ENCODE results near the gene EPGN.

EPGN gene, protein sequence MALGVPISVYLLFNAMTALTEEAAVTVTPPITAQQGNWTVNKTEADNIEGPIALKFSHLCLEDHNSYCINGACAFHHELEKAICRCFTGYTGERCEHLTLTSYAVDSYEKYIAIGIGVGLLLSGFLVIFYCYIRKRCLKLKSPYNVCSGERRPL

DNA sequence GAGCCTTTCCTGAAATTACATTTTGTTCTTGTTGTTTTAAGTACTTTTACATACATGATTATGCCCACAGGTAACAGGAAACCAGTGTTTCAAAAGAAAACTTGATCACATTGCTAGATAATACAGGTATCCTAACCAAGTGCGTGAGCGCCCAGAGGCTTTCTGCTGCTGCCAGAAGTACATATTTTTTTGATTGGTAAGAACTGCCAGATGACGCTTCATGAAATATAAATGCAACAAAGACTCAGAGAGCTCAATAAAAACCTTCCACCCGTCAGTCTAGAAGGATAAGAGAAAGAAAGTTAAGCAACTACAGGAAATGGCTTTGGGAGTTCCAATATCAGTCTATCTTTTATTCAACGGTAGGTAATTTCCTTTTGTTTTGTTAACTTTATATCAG lies at the start of gene EPGN:
Gene EPGN (plus strand): TSS at position 256 of the 400 bp plus-strand sequence. CDS start 64 bp downstream, at position 320.
- in situ Hi-C loops (cut with MboI; ENCODE audit: low sequenced_read_pairs): no loop called here

DNA sequence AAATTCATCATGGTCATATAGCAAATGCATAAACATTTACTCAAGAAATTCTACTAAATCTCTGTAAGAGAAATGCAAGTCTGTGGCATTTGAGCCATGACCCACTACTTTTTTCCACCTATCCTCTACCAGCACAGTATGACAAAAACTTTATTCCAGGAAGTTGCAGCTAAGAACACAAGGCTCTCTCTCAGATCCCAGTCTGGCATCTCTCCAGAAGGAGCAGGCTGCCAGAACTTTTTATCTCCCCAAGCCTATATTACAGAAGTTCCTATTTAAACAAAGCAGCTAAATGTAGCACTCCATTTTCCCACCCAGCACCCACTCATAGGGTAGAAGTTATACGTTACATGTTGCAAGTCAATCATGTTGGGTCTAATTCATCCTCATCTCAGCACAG lies 49.3 kb upstream of the EPGN start:
- in situ Hi-C loops (cut with MboI; ENCODE audit: low sequenced_read_pairs): no loop called here

DNA sequence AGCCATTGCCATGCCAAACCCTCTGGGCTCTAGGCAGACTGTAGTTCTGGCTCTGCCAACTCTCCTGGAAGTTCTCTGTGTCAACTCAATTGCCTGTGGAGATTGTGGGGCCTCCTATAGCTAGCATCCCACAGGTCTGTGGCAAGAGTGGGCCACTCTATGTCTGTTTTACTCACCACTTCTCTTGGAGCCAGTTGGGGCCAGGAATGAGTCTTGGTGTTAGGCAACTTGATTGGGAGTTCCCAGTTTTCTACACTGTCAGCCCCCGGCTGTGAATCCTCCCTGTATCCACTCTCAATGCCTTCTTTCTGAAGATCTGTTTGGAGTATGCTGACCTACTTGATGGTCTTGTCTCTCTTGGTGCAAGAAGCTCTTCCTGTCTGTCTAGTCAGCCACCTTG lies 48.2 kb upstream of the EPGN start:
- in situ Hi-C loops (cut with MboI; ENCODE audit: low sequenced_read_pairs): no loop called here

DNA sequence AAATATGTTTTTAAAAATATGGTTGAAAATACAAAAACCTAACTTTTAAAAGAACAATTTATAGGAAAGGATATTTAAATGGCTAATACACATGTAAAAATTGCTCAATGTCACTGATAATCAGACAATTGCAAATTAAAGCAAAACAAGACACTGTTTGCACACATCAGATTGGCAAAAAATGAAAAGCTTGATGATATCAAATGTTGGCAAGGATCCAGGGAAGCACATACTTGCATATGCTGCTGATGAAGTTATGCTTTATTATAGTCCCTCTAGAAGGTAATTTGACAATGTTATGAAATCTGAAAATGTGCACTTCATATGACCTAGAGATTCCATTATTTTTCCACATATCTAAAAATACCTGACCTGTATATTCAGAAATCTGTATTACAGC lies 45.7 kb upstream of the EPGN start:
- in situ Hi-C loops (cut with MboI; ENCODE audit: low sequenced_read_pairs): no loop called here

DNA sequence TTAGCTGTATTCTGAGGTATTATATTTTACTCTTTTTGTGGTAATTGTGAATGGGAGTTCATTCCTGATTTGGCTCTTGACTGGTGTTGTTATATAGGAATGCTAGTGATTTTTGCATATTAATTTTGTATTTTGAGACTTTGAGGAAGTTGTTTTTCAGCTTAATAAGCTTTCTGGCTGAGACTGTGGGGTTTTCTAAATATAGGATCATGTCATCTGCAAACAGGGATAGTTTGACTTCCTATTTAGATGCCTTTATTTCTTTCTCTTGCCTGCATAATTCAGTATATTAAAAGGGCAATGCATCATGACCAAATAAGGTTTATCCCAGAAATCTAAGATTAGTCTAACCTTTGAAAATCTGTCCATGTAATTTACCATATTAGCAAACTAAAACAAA lies 44.7 kb upstream of the EPGN start:
- in situ Hi-C loops (cut with MboI; ENCODE audit: low sequenced_read_pairs): no loop called here

DNA sequence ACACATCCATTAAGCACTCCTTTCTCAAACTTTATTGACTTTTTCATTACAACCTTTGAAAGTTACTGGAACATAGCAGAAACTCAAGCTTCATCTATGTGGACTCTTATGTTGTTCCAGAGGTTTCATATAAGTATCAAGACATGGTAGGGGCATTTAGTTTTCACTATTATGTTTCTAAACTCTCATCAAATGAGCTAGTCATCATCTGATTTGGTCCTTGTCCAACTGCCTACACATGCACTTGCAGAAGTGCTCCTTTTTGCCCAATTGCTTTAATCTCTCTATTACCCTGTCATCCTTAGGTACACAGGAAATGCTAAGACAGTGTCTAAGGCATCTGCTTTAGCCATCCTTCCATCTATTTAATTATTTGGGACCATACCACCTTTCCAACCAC lies 42.2 kb upstream of the EPGN start:
- in situ Hi-C loops (cut with MboI; ENCODE audit: low sequenced_read_pairs): no loop called here

DNA sequence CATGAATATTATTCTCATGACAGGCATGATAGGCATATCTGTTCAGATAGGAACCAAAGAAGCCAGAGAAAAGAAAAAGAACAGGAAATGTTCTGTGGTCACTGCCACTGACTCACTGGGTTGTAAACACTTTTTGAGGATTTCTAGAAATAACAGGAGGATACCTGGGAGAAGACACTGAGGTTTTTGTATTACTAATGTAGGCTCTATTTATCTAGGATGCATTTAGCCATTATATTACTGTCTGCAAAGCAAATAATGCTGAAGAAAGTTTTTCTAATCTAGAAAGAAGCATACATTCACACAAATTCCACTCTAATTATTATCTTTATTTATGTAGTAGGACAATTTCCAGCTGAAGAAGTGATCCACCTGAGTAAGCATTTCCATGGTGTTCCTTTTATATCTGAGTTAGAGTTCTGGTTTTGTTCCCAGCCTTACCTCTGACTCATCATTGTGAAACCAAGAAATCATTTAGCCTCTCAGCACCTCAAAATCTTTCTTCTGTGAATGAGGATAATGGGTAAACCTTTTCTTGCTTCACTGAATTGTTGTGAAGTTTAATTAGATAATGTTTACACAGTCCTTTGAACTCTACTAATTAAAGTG lies 40.2 kb upstream of the EPGN start:
- in situ Hi-C loops (cut with MboI; ENCODE audit: low sequenced_read_pairs): no loop called here

DNA sequence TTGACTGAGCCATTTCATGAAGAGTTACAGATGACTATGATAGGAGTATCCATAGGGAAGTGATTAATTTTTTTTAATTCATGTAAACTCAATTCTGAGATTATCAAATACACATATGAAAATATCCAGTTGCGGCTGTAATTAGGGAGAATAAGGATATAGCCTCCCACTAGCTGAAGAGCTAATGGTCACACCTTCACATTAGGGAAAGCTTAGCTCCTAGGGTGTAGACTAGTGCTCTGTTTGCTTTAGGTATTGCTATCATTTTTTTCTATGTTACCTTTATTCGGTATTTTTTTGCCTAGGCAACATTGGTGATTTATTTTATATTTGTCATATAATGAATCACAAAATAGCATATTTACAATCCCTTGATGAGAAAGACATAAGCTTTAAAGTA lies 39.6 kb upstream of the EPGN start:
- in situ Hi-C loops (cut with MboI; ENCODE audit: low sequenced_read_pairs): no loop called here

DNA sequence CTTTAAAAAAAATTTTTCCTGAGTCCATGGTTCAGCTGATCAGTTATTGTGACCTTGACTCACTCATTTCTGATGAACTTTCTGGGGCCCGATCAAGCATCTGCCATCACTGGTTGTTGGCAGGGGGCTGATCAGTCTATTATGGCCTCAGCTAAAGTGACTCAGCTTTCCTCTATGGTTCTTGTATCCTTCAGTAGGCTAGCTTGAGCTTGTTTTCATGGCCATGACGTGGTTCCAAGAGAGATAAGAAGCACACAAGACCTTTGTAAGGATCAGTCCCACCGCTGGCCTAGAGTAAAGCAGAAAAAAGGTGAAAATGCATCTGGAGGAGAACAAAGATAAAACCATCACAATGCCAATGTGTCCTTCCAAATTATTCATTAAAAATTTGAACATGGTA lies 29.8 kb upstream of the EPGN start:
- in situ Hi-C loops (cut with MboI; ENCODE audit: low sequenced_read_pairs): no loop called here

DNA sequence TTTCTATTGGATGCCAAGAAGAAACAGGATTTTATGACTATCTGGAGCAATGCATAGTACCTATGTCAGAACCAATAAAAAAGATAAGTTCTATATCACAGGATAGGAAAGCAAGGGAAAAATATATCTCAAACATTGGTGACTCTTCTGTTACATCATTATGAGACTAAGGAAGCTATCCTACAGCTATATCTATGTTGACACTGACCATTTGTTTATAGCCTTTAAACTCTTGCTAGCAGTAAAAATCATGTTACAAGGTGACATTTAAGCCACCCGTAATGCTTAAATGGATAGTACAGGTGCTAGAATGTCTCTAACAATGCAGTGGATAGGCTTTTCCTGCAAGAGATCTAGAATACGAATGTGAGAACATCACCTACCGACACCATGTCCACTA lies 28.6 kb upstream of the EPGN start:
- in situ Hi-C loops (cut with MboI; ENCODE audit: low sequenced_read_pairs): no loop called here

DNA sequence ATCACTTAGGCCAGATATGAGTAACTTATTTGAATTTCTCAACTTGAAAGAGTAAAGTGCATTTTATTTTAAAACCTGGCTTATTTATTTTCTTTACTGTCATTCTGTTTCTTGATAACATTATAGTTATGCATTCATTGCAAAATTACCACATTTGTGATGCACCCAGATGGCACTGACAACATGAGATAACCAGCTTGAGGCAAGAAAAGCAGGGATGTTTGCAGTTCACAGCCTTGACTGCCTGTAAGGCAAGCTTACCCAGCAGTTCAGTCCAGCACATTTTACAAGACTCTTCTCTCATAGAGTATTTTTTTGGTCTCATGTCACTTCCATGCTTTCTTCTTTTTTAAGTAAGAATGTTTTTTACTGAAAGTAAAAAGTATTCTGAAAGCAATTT lies 25.3 kb upstream of the EPGN start:
- in situ Hi-C loops (cut with MboI; ENCODE audit: low sequenced_read_pairs): no loop called here

DNA sequence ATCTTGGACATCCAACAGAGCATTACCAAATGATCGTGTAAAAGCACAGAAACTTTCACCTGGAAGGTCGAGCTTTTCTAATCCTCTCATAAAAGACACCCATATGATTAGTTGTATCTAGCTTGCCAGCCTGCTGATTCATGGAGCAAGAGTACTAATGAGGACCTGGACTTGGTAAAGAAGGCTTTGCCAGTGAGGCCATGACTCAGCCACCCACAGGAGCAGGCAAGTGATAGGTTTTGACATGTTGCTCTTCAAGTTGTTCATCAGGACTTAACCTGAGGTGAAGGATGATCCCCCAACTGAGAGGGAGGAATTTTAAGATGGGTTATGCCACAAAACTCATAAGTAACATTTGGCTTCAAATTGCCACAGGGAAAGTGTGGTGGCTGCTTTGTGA lies 24.7 kb upstream of the EPGN start:
- in situ Hi-C loops (cut with MboI; ENCODE audit: low sequenced_read_pairs): no loop called here

DNA sequence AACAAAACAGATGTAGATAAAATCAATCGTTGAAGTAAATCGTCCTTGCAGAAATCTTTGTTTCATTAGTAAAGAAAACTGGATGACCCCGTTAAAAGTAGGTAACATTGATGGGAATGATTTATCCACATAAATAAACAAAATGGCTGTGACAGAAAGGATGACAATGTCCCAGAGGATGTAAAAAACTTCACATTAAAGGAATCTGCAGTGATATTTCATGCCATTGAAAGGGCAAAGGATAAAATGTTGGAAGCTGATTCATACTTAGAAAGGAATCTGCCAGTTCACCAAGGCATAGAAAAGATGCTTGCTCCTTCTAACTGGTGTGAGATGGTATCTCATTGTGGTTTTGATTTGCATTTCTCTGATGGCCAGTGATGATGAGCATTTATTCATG lies 24.2 kb upstream of the EPGN start:
- in situ Hi-C loops (cut with MboI; ENCODE audit: low sequenced_read_pairs): no loop called here

DNA sequence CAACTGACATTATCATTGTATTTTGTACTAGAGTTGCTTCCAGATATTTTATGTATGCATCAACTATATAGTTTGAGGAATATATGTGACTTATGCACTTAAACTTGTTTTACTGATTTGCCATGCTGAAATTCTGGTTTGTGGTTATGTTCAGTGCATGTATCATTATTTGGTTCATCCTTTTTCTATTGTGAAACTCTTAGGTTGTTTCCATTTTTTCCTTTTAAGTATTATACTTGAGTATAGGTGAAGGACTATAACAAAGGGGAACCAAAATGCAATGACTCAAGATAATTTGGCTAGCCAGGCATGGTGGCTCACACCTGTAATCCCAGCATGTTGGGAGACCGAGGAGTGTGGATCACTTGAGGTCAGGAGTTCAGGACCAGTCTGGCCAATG lies 21.1 kb upstream of the EPGN start:
- in situ Hi-C loops (cut with MboI; ENCODE audit: low sequenced_read_pairs): no loop called here

DNA sequence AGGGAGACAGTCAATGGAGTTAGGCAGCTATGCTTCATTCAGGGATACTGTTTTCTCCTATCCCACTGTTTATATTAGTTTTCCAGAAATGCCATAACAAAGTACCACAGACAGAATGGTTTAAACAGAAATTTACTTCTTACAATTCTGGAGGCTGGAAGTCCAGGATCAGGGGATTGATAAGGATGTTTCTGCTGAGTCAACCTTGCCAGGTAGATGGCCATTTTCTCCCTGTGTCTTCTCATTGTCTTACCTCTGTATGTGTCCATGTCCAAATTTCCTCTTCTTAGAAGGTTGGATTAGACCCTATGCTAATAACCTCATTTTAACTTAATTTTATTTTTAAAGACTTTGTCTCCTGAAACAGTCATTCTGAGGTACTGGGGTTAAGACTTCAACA lies 20.5 kb upstream of the EPGN start:
- in situ Hi-C loops (cut with MboI; ENCODE audit: low sequenced_read_pairs): no loop called here

DNA sequence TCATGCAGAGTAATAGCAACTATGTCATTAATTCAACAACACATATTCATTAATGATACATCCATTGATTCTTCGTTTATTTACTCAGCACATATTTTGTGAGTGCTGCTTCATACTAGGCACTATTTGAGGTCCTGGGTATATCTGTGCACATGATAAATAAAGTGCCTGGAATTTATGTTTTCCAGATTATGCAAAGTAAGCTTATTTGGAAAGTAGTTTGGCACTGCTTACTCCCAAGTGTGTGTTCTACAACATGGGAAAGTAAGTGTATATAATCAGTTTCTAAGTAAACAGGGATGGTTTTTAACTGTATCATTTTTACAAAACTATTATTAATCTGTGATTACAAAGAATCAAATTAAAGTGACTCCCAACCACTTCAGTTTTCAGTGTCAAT lies 16.8 kb upstream of the EPGN start:
- in situ Hi-C loops (cut with MboI; ENCODE audit: low sequenced_read_pairs): no loop called here

DNA sequence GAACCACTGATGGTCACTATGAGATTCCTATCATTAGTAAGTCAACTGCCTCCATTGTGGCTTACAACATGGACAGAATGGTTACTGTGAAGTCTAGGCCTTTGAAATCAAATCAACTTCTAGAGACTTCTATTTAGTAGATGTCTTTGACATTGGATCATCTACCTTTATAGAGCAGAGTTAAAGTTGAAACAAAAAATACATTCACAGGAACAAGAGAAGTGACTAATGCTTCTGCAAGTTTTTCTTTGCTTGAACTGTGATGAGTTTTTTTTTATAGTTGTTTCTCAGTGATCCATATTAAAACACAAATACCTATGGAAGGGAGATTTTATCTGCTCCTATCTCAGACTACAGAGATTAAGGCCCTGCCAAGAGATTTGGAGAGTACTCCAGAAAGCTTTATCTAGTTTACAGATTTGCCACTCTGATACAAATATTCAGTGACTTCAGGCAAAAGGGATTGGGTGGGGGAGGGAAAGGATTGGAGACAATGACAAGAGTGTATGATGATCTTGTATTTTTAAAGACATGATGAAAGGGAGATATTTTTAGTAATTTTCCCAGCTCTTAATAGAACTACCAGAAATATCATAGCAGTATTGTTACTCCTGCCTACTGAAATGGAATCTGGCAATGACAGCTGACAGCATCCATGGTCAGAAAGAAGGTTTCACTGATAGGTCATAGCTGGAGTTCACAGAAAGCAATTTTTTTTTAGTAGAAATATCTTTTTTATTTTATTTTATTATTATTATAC lies 16.0 kb upstream of the EPGN start:
- in situ Hi-C loops (cut with MboI; ENCODE audit: low sequenced_read_pairs): no loop called here

DNA sequence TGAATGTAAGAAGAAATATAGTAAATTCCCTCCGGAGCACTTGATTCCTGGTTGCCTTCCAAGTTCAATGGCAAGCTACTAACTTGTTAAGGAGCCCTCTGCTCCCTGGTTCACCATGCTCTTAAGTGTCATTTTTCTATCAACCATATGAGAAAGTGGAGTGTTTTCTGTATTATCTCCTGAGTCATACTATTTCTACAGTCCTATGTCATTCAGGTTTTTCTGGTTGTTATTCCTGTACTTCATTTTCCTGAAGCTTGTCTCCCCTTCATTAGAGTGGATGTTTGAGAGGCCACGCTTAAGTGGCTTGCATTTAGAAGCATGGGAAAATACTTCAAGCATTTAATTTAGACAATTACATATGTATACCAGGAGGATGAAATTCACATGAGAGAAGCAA lies 14.7 kb upstream of the EPGN start:
- in situ Hi-C loops (cut with MboI; ENCODE audit: low sequenced_read_pairs): no loop called here

DNA sequence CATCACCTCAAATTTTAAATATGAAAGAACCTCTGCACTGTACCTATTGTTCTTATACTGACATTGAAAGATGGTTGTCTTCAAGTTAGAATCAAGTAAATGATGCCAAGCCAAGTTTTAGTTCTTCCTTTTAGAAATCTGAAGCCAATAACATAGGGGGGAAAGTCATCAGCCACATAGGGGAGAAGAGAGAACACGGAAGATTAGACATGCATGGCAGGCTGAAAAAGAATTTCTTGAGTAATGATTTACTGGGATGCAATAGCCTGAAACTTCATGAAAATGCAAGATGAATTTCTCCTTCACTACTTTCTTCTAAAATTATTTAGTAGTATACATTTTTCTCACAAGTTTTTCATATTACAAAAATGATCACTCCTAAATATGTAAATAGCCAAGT lies 13.6 kb upstream of the EPGN start:
- in situ Hi-C loops (cut with MboI; ENCODE audit: low sequenced_read_pairs): no loop called here

DNA sequence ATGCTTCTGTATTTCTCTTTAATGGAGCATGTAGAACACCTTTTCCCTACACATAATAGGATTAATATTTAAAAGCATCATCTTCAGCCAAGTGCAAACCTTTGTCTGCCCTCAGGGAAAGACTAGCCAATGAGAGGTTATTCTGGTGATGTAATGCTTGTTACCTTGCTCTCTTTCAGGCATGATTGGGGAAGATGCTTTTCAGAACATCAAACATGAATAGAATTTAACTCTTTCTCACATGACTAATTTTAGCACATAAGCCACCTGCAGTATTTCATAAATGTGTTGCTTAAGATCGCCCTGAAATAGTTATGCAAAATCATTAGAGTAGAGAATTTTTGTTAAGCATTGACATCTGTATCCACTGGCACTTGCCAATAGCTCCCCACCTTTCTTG lies 10.7 kb upstream of the EPGN start:
- in situ Hi-C loops (cut with MboI; ENCODE audit: low sequenced_read_pairs): no loop called here

DNA sequence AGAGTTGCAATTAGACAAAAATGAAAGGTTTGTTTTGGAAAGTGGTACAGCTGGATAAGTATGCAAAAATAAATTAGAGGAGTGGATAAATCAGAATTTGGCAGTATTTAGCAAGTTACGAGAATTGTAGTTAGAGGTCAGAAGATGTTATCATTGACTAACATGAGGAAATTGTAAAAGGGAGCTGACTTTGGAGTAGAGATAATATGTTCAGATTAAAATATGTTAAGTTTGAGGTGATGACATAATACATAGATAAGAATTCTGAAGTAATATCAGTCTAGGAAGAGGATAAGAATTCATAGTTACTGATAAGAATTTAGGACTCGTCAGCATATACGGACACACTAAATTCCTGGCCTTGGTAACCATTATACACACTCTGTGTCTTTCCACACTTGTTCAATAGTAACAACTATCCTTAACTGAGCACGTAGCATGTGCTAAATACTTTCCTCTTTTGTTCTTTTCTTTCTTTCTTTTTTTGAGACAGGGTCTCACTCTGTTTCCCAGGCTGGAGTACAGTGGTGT lies 4.1 kb upstream of the EPGN start:
- in situ Hi-C loops (cut with MboI; ENCODE audit: low sequenced_read_pairs): no loop called here

DNA sequence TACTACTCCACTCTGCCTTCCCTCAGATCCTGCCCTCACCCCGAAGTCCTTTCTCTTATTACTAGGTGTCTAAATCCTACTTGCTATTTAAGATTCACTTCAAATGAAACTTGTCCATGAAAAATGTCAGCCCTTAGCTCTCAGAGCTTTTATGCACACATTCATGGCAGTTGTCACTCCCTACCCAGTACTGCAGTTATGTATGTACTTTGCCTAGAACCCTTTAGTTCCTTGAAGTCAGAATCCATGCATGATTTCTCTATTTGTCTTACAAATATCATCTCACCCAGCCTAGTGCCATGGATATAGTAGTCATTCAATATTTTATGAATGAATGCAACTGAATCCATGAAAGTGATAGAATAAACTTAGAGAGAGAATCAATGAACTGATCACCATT lies 3.3 kb upstream of the EPGN start:
- in situ Hi-C loops (cut with MboI; ENCODE audit: low sequenced_read_pairs): no loop called here

Data from HL-60/S4 treated with retinoic acid at 250 ng/mL for 4 days and 3 days (cell line).